Measurements from ENCODE around the gene BCAM.

BCAM gene

GRCh38 chr19:44813070-44813840 lies 4.4 kb downstream of the BCAM start:
- DNase-seq (ENCODE audit: low read depth), result no peak
- no peak overlapping the region for H3K4me3 ChIP-seq (ENCODE audit: low read length)
- TF ChIP-seq CTCF (conservative IDR thresholded peaks at IDR 0.05; ENCODE audit: low read length), result no peak

- no peak for TF ChIP-seq CTCF (conservative IDR thresholded peaks at IDR 0.05; ENCODE audit: low read length)
- DNase-seq (ENCODE audit: low read depth), result no peak
- no peak overlapping the region for H3K4me3 ChIP-seq (ENCODE audit: low read length)
These were observed 5.1 kb downstream of the BCAM start for GRCh38 chr19:44813841-44814470.

GRCh38 chr19:44814517-44814916 lies 5.6 kb downstream of the BCAM start:
- no peak for TF ChIP-seq CTCF (conservative IDR thresholded peaks at IDR 0.05; ENCODE audit: low read length)
- H3K4me3 ChIP-seq (ENCODE audit: low read length), result no peak overlapping the region
- no peak for DNase-seq (ENCODE audit: low read depth)

GRCh38 chr19:44816301-44816700 lies 7.4 kb downstream of the BCAM start:
- TF ChIP-seq CTCF (conservative IDR thresholded peaks at IDR 0.05; ENCODE audit: low read length), result no peak
- no peak overlapping the region for H3K4me3 ChIP-seq (ENCODE audit: low read length)
- no peak for DNase-seq (ENCODE audit: low read depth)

GRCh38 chr19:44817725-44818465 lies 9.0 kb downstream of the BCAM start:
- no peak for TF ChIP-seq CTCF (conservative IDR thresholded peaks at IDR 0.05; ENCODE audit: low read length)
- no peak overlapping the region for H3K4me3 ChIP-seq (ENCODE audit: low read length)
- no peak for DNase-seq (ENCODE audit: low read depth)

- no peak overlapping the region for H3K4me3 ChIP-seq (ENCODE audit: low read length)
- no peak for DNase-seq (ENCODE audit: low read depth)
These were observed 9.6 kb downstream of the BCAM start for GRCh38 chr19:44818466-44819031.

More at GRCh38 chr19:44818466-44819031, 9.6 kb downstream of the BCAM start:
- TF ChIP-seq CTCF (conservative IDR thresholded peaks at IDR 0.05; ENCODE audit: low read length), result no peak

All from AG10803 (cell line).